Keratinocyte (primary cell): ENCODE results near the gene PCNT. TPM values are rescaled to one million over a fixed set of nuclear protein-coding genes. Genes with fewer than 3 reads are reported as not detected.

Experiments used
- DNase-seq: peaks from one replicate; pipeline ENCODE4 v3.0.0-alpha.2; 2011; ENCODE audit warnings: low read depth, missing footprints, low spot score
- FAIRE-seq: peaks from 2 replicates; lab custom pipeline; 2011; peaks lifted over from hg19 to GRCh38; lab: Jason Lieb, UNC
- H2AFZ ChIP-seq: 2 replicates; pipeline ENCODE4 v1.6.0; 2012; ENCODE audit warnings: low read length, control low read depth, inconsistent platforms; ENCODE audit not compliant: control insufficient read depth
- H3K27ac ChIP-seq: 2 replicates; pipeline ENCODE4 v1.5.1; 2011; ENCODE audit warnings: low read length; ENCODE audit not compliant: control insufficient read depth, insufficient read depth
- H3K27me3 ChIP-seq: 3 replicates; pipeline ENCODE4 v1.6.0; 2011; ENCODE audit warnings: low read length; ENCODE audit not compliant: control insufficient read depth, insufficient read depth; ENCODE audit errors: extremely low read depth
- H3K36me3 ChIP-seq, 2 experiments: 2 replicates in 1 of 2; 3 replicates in 1 of 2; pipeline ENCODE4 v1.5.1; 2011; ENCODE audit warnings: low read length in 2 of 2, mild to moderate bottlenecking in 1 of 2; ENCODE audit not compliant: control insufficient read depth in 2 of 2, insufficient read depth in 2 of 2; ENCODE audit errors: extremely low read depth in 1 of 2
- H3K4me1 ChIP-seq: 3 replicates; pipeline ENCODE4 v1.5.1; 2011; ENCODE audit warnings: low read length; ENCODE audit not compliant: control insufficient read depth, insufficient read depth; ENCODE audit errors: extremely low read depth
- H3K4me2 ChIP-seq: 3 replicates; pipeline ENCODE4 v1.6.0; 2011; ENCODE audit warnings: low read depth, low read length; ENCODE audit not compliant: control insufficient read depth, insufficient read depth; ENCODE audit errors: extremely low read depth
- H3K4me3 ChIP-seq, 3 experiments: fragments of 200-600 bp in 1 of 3; sonication (generic) in 1 of 3; 2 replicates in 2 of 3; 3 replicates in 1 of 3; pipeline ENCODE4 v1.5.1; 2011 to 2016; ENCODE audit warnings: low read length in 3 of 3, mild to moderate bottlenecking in 3 of 3, control low read depth in 2 of 3, inconsistent platforms in 1 of 3, low read depth in 1 of 3, mixed read lengths in 1 of 3, mixed run types in 1 of 3, moderate library complexity in 1 of 3; ENCODE audit not compliant: control insufficient read depth in 2 of 3, insufficient read depth in 2 of 3; ENCODE audit errors: extremely low read depth in 1 of 3
- H3K79me2 ChIP-seq: 2 replicates; pipeline ENCODE4 v1.6.0; 2012; ENCODE audit warnings: low read length; ENCODE audit not compliant: control insufficient read depth, insufficient read depth
- H3K9ac ChIP-seq: 3 replicates; pipeline ENCODE4 v1.6.0; 2011; ENCODE audit warnings: low read length; ENCODE audit not compliant: control insufficient read depth, insufficient read depth; ENCODE audit errors: extremely low read depth
- H3K9me1 ChIP-seq: 3 replicates; pipeline ENCODE4 v1.6.0; 2011; ENCODE audit warnings: low read length; ENCODE audit not compliant: control insufficient read depth, insufficient read depth; ENCODE audit errors: extremely low read depth
- H3K9me3 ChIP-seq: 2 replicates; pipeline ENCODE4 v1.5.1; 2012; ENCODE audit warnings: low read depth, low read length; ENCODE audit not compliant: control insufficient read depth
- H4K20me1 ChIP-seq: 3 replicates; pipeline ENCODE4 v1.6.0; 2011; ENCODE audit warnings: low read length; ENCODE audit not compliant: control insufficient read depth, insufficient read depth; ENCODE audit errors: extremely low read depth
- CTCF ChIP-seq, 3 experiments: IDR thresholded peaks in 1 of 3; conservative IDR thresholded peaks in 1 of 3; optimal IDR thresholded peaks in 1 of 3; 2 replicates in 2 of 3; 3 replicates in 1 of 3; pipeline versions ENCODE3 to v1.5.1; 2011; ENCODE audit warnings: low read length in 3 of 3, mild to moderate bottlenecking in 3 of 3, moderate library complexity in 2 of 3, control low read depth in 1 of 3, inconsistent platforms in 1 of 3; ENCODE audit not compliant: insufficient read depth in 2 of 3; ENCODE audit errors: extremely low read depth in 1 of 3
- EZH2 ChIP-seq: IDR thresholded peaks from one replicate; pipeline ENCODE4 v1.6.1; 2012; ENCODE audit warnings: inconsistent platforms, mild to moderate bottlenecking, low read length, moderate library complexity
- dilution Hi-C: fragments of 300-500 bp; cut with MboI; formaldehyde crosslinking; loops from one replicate; pipeline ENCODE4 v1.7.0; 2020; ENCODE audit warnings: low sequenced_read_pairs; ENCODE audit not compliant: extremely low pct_ligation_motif_present
- polyA plus RNA-seq, 5 experiments: library from polyadenylated mRNA; depleted of rRNA in 3 of 5; stranded (reverse) in 3 of 5; stranded (forward) in 1 of 5; unstranded in 1 of 5; fragments of >200 nt; gene quantifications; 1 replicate in 1 of 5; 2 replicates in 3 of 5; 3 replicates in 1 of 5; pipeline versions ENCODE4 v1.2.1 to v1.2.3, GENCODE V29; 2011 to 2012; ENCODE audit warnings: missing spikeins in 2 of 5, low read depth in 1 of 5, low replicate concordance in 1 of 5

The PCNT gene
- polyA plus RNA-seq, 1 donor (not counting 4 experiments of a cell fraction or from before 2014, with no cell fraction given): 9.8 TPM

- Histone ChIP-seq H3K79me2 (peaks cover 68% of the 10 kb centered on the region), H3K4me3 (peak overlapping the region; percentile 62 to 99 (median 88)), H3K4me2 (peak overlapping the region; percentile 87), H3K4me1 (peaks cover 23% of the 10 kb centered on the region), H3K9ac (peak overlapping the region; percentile 81), H3K27ac (peak overlapping the region; percentile 77), H3K9me1 (peaks cover 2% of the 10 kb centered on the region), H3K27me3 (no peaks in the 10 kb centered on the region), H3K9me3 (no peaks in the 10 kb centered on the region), H3K36me3 (peaks cover 3 to 15% of the 10 kb centered on the region in 2 experiments), H2AFZ (peak overlapping the region; percentile 49), H4K20me1 (no peaks in the 10 kb centered on the region)
- FAIRE-seq (peak; percentile 65), DNase-seq (no peak)
- TF ChIP-seq EZH2 (no peak), CTCF (optimal IDR thresholded peaks at IDR 0.05 in 1 of 3, IDR thresholded peaks at IDR 0.05 in 1 of 3, conservative IDR thresholded peaks at IDR 0.05 in 1 of 3; ENCODE audit: extremely low read depth in 1 of 3, insufficient read depth in 2 of 3, low read length in 3 of 3) (peak; percentile 33 to 58 (median 53))
- dilution Hi-C loops: no loop called here
Observed at GRCh38 chr21:46325073-46325912, 1.3 kb downstream of the PCNT start.

- H3K9me3 ChIP-seq: no peaks in the 10 kb centered on the region
- peaks cover 69% of the 10 kb centered on the region for H3K79me2 ChIP-seq
- DNase-seq (no peak), FAIRE-seq (no peak)
- no peaks in the 10 kb centered on the region for H4K20me1 ChIP-seq
- peaks cover 5 to 17% of the 10 kb centered on the region in 2 experiments for H3K36me3 ChIP-seq
- TF ChIP-seq EZH2: no peak
- TF ChIP-seq CTCF (optimal IDR thresholded peaks at IDR 0.05 in 1 of 3, IDR thresholded peaks at IDR 0.05 in 1 of 3, conservative IDR thresholded peaks at IDR 0.05 in 1 of 3; ENCODE audit: extremely low read depth in 1 of 3, insufficient read depth in 2 of 3, low read length in 3 of 3): peak in 1 of 3 experiments; percentile 52
- peak overlapping the region; percentile 87 for H3K4me2 ChIP-seq
- H3K4me3 ChIP-seq: peak overlapping the region in 1 of 3 experiments; percentile 88
- dilution Hi-C loops: no loop called here
- peaks cover 2% of the 10 kb centered on the region for H3K9me1 ChIP-seq
- H2AFZ ChIP-seq: no peak overlapping the region
- H3K9ac ChIP-seq: peak overlapping the region; percentile 81
- H3K27ac ChIP-seq: no peak overlapping the region
- no peaks in the 10 kb centered on the region for H3K27me3 ChIP-seq
- peaks cover 23% of the 10 kb centered on the region for H3K4me1 ChIP-seq
Observed at GRCh38 chr21:46326110-46326703, 2.3 kb downstream of the PCNT start.
